Measurements from ENCODE around the gene CD300LB.

Gene CD300LB

DNA sequence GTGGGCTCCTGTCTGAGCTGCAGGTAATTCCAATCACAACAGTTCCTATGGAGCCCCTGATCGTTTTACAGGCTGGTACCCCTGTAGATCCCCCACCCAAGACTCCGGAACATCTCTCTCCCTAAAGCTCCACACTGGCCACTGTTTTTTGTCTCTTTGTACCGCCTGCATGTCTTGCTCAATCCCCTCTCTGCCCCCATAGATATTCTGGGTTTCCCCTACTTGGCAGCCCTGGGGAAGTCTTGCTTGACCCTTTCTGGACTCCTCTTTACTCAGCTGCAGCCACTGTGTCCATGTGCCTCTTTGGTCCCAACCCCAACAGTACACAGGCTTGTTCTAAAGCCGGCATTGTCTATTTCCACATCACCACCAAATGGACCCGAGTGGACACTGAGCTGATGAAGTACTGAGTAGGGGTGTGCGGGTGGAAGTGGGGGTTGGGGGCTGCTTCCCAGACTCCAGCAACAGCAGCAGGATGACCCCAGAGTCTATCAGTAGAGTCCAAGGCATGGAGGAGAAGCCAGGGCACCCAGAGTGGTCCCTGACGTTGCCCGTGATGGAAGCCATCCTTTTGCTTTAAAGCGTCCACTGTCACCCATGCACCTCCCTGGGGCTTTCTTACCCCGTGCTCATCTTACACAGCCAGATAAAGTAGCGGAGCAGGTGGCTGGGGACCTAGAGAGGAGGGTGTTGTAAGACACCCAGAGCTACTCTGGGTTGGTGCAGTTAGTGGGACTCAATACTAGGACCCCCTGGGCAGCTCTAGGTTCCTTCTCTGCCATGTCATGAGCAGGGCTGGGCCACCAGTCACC lies 6.4 kb downstream of the CD300LB start:
- H2AFZ ChIP-seq (ENCODE audit: low read depth, low read length, severe bottlenecking): no peak overlapping the region
- H3K4me3 ChIP-seq (ENCODE audit: insufficient read depth, low read length, poor library complexity, severe bottlenecking): no peak overlapping the region
- H3K9me3 ChIP-seq (ENCODE audit: insufficient read depth, low read length): no peaks in the 10 kb centered on the region
- no peaks in the 10 kb centered on the region for H3F3A ChIP-seq (ENCODE audit: insufficient read depth)
- H3K4me2 ChIP-seq (ENCODE audit: low read depth, low read length, poor library complexity, severe bottlenecking): no peak overlapping the region
- no peaks in the 10 kb centered on the region for H4K20me1 ChIP-seq (ENCODE audit: low read depth, low read length)
- no peaks in the 10 kb centered on the region for H3K9me2 ChIP-seq (replicated peaks; ENCODE audit: insufficient read depth, low read length)
- no peaks in the 10 kb centered on the region for H3K79me2 ChIP-seq (ENCODE audit: insufficient read depth, low read length)
- H3K27me3 ChIP-seq (ENCODE audit: low read length): no peaks in the 10 kb centered on the region
- no peak for TF ChIP-seq EZH2phosphoT487 (conservative IDR thresholded peaks at IDR 0.05; ENCODE audit: low read length)
- TF ChIP-seq, protein P1, sequence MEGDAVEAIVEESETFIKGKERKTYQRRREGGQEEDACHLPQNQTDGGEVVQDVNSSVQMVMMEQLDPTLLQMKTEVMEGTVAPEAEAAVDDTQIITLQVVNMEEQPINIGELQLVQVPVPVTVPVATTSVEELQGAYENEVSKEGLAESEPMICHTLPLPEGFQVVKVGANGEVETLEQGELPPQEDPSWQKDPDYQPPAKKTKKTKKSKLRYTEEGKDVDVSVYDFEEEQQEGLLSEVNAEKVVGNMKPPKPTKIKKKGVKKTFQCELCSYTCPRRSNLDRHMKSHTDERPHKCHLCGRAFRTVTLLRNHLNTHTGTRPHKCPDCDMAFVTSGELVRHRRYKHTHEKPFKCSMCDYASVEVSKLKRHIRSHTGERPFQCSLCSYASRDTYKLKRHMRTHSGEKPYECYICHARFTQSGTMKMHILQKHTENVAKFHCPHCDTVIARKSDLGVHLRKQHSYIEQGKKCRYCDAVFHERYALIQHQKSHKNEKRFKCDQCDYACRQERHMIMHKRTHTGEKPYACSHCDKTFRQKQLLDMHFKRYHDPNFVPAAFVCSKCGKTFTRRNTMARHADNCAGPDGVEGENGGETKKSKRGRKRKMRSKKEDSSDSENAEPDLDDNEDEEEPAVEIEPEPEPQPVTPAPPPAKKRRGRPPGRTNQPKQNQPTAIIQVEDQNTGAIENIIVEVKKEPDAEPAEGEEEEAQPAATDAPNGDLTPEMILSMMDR (IDR thresholded peaks at IDR 0.05; ENCODE audit: insufficient read depth, low read length, poor library complexity, severe bottlenecking): no peak
- no peak overlapping the region for H3K9ac ChIP-seq (ENCODE audit: low read length)
- no peak overlapping the region for H3K27ac ChIP-seq (ENCODE audit: low read depth, low read length)
- no peaks in the 10 kb centered on the region for H3K36me3 ChIP-seq (ENCODE audit: low read length)

DNA sequence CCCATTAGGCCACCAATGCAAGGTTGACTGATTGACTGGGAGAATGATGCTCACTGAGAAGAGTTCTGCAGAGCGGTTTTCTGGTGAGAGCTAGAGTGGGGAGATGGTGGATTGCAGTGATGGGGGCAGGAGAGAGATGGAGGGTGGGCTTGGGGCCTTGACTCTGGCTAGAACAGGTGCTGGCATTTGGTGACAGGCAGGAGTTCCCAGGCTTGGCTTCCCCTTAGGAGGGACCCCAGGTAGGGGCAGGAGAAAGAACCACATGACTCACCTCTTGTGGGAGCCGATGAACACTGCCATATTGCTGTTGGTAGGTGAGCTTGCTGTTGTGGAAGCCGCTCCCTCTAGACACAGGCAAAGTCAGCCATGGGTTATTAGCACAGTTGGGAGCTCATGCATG lies 8.0 kb downstream of the CD300LB start:
- Histone ChIP-seq H3K9ac (ENCODE audit: low read length) (no peak overlapping the region), H3K79me2 (ENCODE audit: insufficient read depth, low read length) (no peaks in the 10 kb centered on the region), H3K27me3 (ENCODE audit: low read length) (no peaks in the 10 kb centered on the region), H3K27ac (ENCODE audit: low read depth, low read length) (no peak overlapping the region), H2AFZ (ENCODE audit: low read depth, low read length, severe bottlenecking) (no peak overlapping the region), H3K36me3 (ENCODE audit: low read length) (no peaks in the 10 kb centered on the region), H3F3A (ENCODE audit: insufficient read depth) (no peaks in the 10 kb centered on the region), H3K9me3 (ENCODE audit: insufficient read depth, low read length) (peaks cover 1% of the 10 kb centered on the region; the same call in 1 of the 2 replicates), H3K9me2 (replicated peaks; ENCODE audit: insufficient read depth, low read length) (no peaks in the 10 kb centered on the region), H3K4me3 (ENCODE audit: insufficient read depth, low read length, poor library complexity, severe bottlenecking) (no peak overlapping the region), H3K4me2 (ENCODE audit: low read depth, low read length, poor library complexity, severe bottlenecking) (no peak overlapping the region), H4K20me1 (ENCODE audit: low read depth, low read length) (no peaks in the 10 kb centered on the region)
- TF ChIP-seq EZH2phosphoT487 (conservative IDR thresholded peaks at IDR 0.05; ENCODE audit: low read length): no peak
- TF ChIP-seq, protein P1 (IDR thresholded peaks at IDR 0.05; ENCODE audit: insufficient read depth, low read length, poor library complexity, severe bottlenecking): no peak

DNA sequence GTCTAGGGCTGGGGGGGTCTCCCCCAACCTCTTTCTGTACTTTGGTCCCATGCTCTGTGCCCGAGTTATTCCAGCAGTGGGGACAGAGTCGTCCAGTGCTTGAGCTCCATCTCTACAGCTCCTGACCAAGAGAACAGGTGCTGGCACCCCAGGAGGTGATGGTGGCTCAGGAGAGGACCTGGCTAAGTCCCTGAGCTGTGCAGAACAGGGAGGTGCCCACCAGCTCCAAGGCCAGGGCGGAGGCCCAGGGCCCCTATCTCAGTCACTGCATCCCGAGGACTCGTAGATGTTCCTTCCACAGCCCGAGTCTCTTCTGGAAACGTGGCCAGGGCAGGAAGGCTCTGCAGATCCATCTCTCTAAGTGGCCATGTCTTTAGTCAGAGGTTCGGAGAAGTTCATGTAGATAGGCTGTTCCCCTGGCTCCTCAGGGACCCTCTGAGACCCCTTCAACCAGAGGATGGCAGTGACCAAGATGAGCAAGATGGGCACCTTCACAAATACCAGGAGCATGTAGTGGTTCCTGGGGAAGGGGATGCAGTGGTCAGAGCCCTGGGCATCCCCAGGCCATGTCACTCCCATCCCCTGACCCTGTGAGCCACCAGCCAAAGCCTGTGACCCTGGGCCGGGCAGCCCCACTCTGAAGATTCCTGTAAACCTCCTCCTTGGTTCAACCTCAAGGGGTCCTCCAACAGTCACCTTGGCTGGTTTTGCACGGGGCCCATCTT lies 8.7 kb downstream of the CD300LB start:
- Histone ChIP-seq H3K4me3 (ENCODE audit: insufficient read depth, low read length, poor library complexity, severe bottlenecking) (no peak overlapping the region), H4K20me1 (ENCODE audit: low read depth, low read length) (no peaks in the 10 kb centered on the region), H3K27ac (ENCODE audit: low read depth, low read length) (no peak overlapping the region), H2AFZ (ENCODE audit: low read depth, low read length, severe bottlenecking) (no peak overlapping the region), H3K9me2 (replicated peaks; ENCODE audit: insufficient read depth, low read length) (no peaks in the 10 kb centered on the region), H3K4me2 (ENCODE audit: low read depth, low read length, poor library complexity, severe bottlenecking) (no peak overlapping the region), H3K36me3 (ENCODE audit: low read length) (no peaks in the 10 kb centered on the region), H3F3A (ENCODE audit: insufficient read depth) (no peaks in the 10 kb centered on the region), H3K9ac (ENCODE audit: low read length) (no peak overlapping the region), H3K27me3 (ENCODE audit: low read length) (no peaks in the 10 kb centered on the region), H3K79me2 (ENCODE audit: insufficient read depth, low read length) (no peaks in the 10 kb centered on the region), H3K9me3 (ENCODE audit: insufficient read depth, low read length) (peaks cover 5% of the 10 kb centered on the region; the same call in 1 of the 2 replicates)
- TF ChIP-seq, protein P1 (IDR thresholded peaks at IDR 0.05; ENCODE audit: insufficient read depth, low read length, poor library complexity, severe bottlenecking): no peak
- no peak for TF ChIP-seq EZH2phosphoT487 (conservative IDR thresholded peaks at IDR 0.05; ENCODE audit: low read length)

Measured in SU-DHL-6 (cell line).